Fibroblast of lung (primary cell): Measurements from ENCODE around the gene ISG20. TPM values are rescaled to one million over a fixed set of nuclear protein-coding genes. Genes with fewer than 3 reads are reported as not detected.

Experiments
- DNase-seq, 2 donors: peaks; one replicate each; pipeline versions ENCODE4 v3.0.0 to v3.0.0-alpha.2; 2010; ENCODE audit warnings: low read depth in 2 of 2
- H2AFZ ChIP-seq: 2 replicates; pipeline ENCODE4 v1.5.1; 2012; ENCODE audit warnings: low read length, control low read depth, inconsistent platforms
- H3K27ac ChIP-seq: 2 replicates; pipeline ENCODE4 v1.5.1; 2011; ENCODE audit warnings: low read length, control low read depth; ENCODE audit not compliant: insufficient read depth
- H3K27me3 ChIP-seq: 2 replicates; pipeline ENCODE4 v1.5.1; 2011; ENCODE audit warnings: mild to moderate bottlenecking, low read length; ENCODE audit not compliant: control insufficient read depth, insufficient read depth
- H3K36me3 ChIP-seq: 2 replicates; pipeline ENCODE4 v1.5.1; 2011; ENCODE audit warnings: low read length; ENCODE audit not compliant: control insufficient read depth, insufficient read depth
- H3K4me1 ChIP-seq: 2 replicates; pipeline ENCODE4 v1.5.1; 2011; ENCODE audit warnings: low read length; ENCODE audit not compliant: control insufficient read depth, insufficient read depth; ENCODE audit errors: extremely low read depth
- H3K4me2 ChIP-seq: 2 replicates; pipeline ENCODE4 v1.5.1; 2011; ENCODE audit warnings: low read length, control low read depth; ENCODE audit not compliant: insufficient read depth; ENCODE audit errors: extremely low read depth
- H3K4me3 ChIP-seq, 4 experiments: fragments of 200-600 bp in 1 of 4; sonication (generic) in 1 of 4; replicated peaks in 1 of 4; 2 replicates each; pipeline ENCODE4 v1.5.1; 2011 to 2016; ENCODE audit warnings: low read length in 4 of 4, low read depth in 3 of 4, mild to moderate bottlenecking in 3 of 4, control low read depth in 2 of 4, inconsistent platforms in 1 of 4, mixed read lengths in 1 of 4; ENCODE audit not compliant: insufficient read depth in 1 of 4; ENCODE audit errors: control extremely low read depth in 1 of 4
- H3K79me2 ChIP-seq: 2 replicates; pipeline ENCODE4 v1.5.1; 2012; ENCODE audit warnings: mild to moderate bottlenecking, low read length, inconsistent platforms; ENCODE audit not compliant: control insufficient read depth, insufficient read depth
- H3K9ac ChIP-seq: 2 replicates; pipeline ENCODE4 v1.5.1; 2011; ENCODE audit warnings: mild to moderate bottlenecking, low read length, control low read depth; ENCODE audit not compliant: insufficient read depth
- H3K9me3 ChIP-seq: 2 replicates; pipeline ENCODE4 v1.5.1; 2012; ENCODE audit warnings: low read depth, low read length; ENCODE audit not compliant: control insufficient read depth, insufficient read depth
- H4K20me1 ChIP-seq: 2 replicates; pipeline ENCODE4 v1.5.1; 2011; ENCODE audit warnings: low read length; ENCODE audit not compliant: control insufficient read depth, insufficient read depth; ENCODE audit errors: extremely low read depth
- CTCF ChIP-seq, 2 donors: IDR thresholded peaks in 1 of 2; conservative IDR thresholded peaks in 1 of 2; 1 replicate in 1 of 2; 2 replicates in 1 of 2; pipeline ENCODE4 v1.5.1; 2011 to 2012; ENCODE audit warnings: low read length in 2 of 2, control low read depth in 1 of 2, inconsistent platforms in 1 of 2, low read depth in 1 of 2, mild to moderate bottlenecking in 1 of 2
- EZH2 ChIP-seq: IDR thresholded peaks from 2 replicates; pipeline ENCODE4 v1.5.1; 2012; ENCODE audit warnings: low read length, control low read depth, mild to moderate bottlenecking; ENCODE audit errors: missing control alignments
- polyA plus RNA-seq, 2 donors: library from polyadenylated mRNA; depleted of rRNA in 1 of 2; stranded (reverse) in 1 of 2; unstranded in 1 of 2; fragments of >200 nt; gene quantifications; 2 replicates each; pipeline ENCODE4 v1.2.1, GENCODE V29; 2011 to 2012; ENCODE audit warnings: missing spikeins in 1 of 2
- total RNA-seq: library from RNA; depleted of rRNA; stranded (reverse); fragments of >200 nt; gene quantifications from 2 replicates; pipeline ENCODE4 v1.2.1, GENCODE V29; 2014

Gene ISG20
- total and polyA plus RNA-seq, 2 donors (not counting 1 experiment from before 2014, with no cell fraction given): 2.2 to 3.0 TPM

DNA sequence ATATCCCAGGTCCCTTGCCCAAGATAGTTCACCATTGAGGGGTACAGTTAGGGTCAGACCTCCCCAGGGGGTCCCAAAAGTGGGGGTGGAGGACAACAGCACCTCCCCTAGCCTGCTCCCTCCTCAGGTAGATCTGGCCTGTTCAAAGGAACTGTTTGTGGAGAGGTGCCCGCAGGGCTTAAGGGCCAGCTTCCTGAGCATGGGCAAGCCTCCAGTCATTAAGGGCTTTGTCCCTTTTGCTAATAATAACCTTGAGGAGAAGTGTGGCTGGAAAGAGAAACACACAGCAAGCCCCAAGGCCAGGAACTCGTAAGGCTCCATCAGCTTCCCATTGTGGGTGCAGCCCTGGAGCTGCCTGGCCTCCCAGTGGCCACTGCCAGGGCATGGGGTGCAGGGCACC is 47.4 kb downstream of the ISG20 start:
- H3K4me2 ChIP-seq: no peak overlapping the region
- peaks cover 2% of the 10 kb centered on the region for H3K27me3 ChIP-seq
- DNase-seq: no peak
- H3K9ac ChIP-seq: no peak overlapping the region
- no peak overlapping the region for H3K27ac ChIP-seq
- H2AFZ ChIP-seq: no peak overlapping the region
- H3K4me3 ChIP-seq: no peak overlapping the region
- no peaks in the 10 kb centered on the region for H3K36me3 ChIP-seq
- no peaks in the 10 kb centered on the region for H3K9me3 ChIP-seq
- H4K20me1 ChIP-seq: no peaks in the 10 kb centered on the region
- no peaks in the 10 kb centered on the region for H3K79me2 ChIP-seq
- no peaks in the 10 kb centered on the region for H3K4me1 ChIP-seq
- no peak for TF ChIP-seq CTCF (conservative IDR thresholded peaks at IDR 0.05 in 1 of 2, IDR thresholded peaks at IDR 0.05 in 1 of 2; ENCODE audit: low read depth in 1 of 2, low read length in 2 of 2)

DNA sequence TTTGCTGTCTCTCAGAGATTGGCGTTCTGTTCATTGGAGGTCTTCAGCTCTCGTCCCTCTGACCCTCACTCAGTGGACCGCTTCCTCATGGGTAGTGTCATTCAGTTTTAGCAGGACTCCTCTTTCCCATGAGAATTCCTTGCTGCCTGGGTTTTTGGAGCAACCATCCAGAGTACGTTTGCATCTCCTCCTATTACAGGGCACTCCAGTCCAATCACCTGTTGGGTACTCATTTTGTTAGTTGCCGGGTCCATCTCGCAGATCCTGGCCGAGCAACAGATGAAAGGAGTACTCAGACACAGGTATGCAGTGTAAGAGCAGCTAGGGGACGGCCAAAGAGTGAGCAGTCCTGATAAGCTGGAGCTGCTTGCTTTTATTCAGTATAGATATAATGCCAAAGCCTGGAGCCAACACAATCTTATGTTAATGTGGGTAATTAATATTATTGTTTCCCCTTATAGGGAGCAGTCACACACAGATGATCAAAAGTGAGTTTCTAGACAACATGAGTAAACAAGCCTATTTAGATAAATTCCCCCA is 49.6 kb downstream of the ISG20 start:
- Histone ChIP-seq H3K4me3 (no peak overlapping the region), H3K4me1 (no peaks in the 10 kb centered on the region), H3K4me2 (no peak overlapping the region), H3K79me2 (no peaks in the 10 kb centered on the region), H2AFZ (no peak overlapping the region), H3K9ac (no peak overlapping the region), H4K20me1 (no peaks in the 10 kb centered on the region), H3K9me3 (no peaks in the 10 kb centered on the region), H3K27me3 (peaks cover 2% of the 10 kb centered on the region), H3K27ac (no peak overlapping the region), H3K36me3 (no peaks in the 10 kb centered on the region)
- TF ChIP-seq CTCF (conservative IDR thresholded peaks at IDR 0.05 in 1 of 2, IDR thresholded peaks at IDR 0.05 in 1 of 2; ENCODE audit: low read depth in 1 of 2, low read length in 2 of 2) (no peak), EZH2 (no peak)
- DNase-seq: no peak

DNA sequence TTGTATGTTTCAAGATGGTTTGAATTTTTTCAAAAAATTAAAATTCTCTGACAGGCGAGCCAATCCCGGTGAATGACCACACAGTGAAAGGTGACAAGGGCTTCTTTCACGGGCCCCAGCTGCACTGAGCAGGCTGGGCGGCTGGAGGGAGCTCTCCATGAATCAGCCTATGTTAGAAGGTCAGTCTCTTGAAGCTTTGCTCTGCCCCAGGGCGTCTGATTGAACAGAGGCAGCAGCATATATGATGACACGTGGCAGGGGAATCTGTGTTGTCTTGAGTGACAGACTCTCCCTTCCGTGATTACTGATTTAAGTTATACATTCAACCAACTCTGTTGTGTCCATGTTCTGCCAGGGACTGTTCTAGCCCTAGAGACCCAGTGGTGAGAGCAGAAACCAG is 51.5 kb downstream of the ISG20 start:
- Histone ChIP-seq H3K4me1 (no peaks in the 10 kb centered on the region), H3K27ac (no peak overlapping the region), H3K36me3 (no peaks in the 10 kb centered on the region), H4K20me1 (no peaks in the 10 kb centered on the region), H3K9ac (no peak overlapping the region), H2AFZ (no peak overlapping the region), H3K4me3 (no peak overlapping the region), H3K9me3 (no peaks in the 10 kb centered on the region), H3K4me2 (no peak overlapping the region), H3K79me2 (no peaks in the 10 kb centered on the region), H3K27me3 (peaks cover 2% of the 10 kb centered on the region)
- TF ChIP-seq EZH2 (no peak), CTCF (conservative IDR thresholded peaks at IDR 0.05 in 1 of 2, IDR thresholded peaks at IDR 0.05 in 1 of 2; ENCODE audit: low read depth in 1 of 2, low read length in 2 of 2) (no peak)
- no peak for DNase-seq
